GM12878 (cell line): Measurements from ENCODE around the gene NARF.

Experiments used
- CREM ChIP-seq: IDR thresholded peaks from 2 replicates; pipeline ENCODE4 v1.6.1; 2014; ENCODE audit warnings: antibody characterized with exemption, low read depth
- CTCF ChIP-seq, 3 experiments: IDR thresholded peaks in 2 of 3; conservative IDR thresholded peaks in 1 of 3; 2 replicates each; pipeline ENCODE4 v1.5.1; 2011; ENCODE audit warnings: low read depth in 3 of 3, low read length in 3 of 3, mild to moderate bottlenecking in 3 of 3, control low read depth in 2 of 3, moderate library complexity in 2 of 3, inconsistent platforms in 1 of 3, mixed read lengths in 1 of 3; ENCODE audit not compliant: control insufficient read depth in 2 of 3, insufficient read depth in 1 of 3; ENCODE audit errors: extremely low read depth in 1 of 3
- EP300 ChIP-seq, 2 experiments: fragments of 150-350 bp in 1 of 2; IDR thresholded peaks; 2 replicates each; pipeline ENCODE4 v1.6.1; 2011 to 2012; ENCODE audit warnings: low read depth in 2 of 2, low read length in 2 of 2, borderline replicate concordance in 1 of 2, improper control_type of control experiment in 1 of 2, inconsistent platforms in 1 of 2; ENCODE audit not compliant: control insufficient read depth in 1 of 2
- EZH2 ChIP-seq: IDR thresholded peaks from 2 replicates; pipeline ENCODE4 v1.6.1; 2012; ENCODE audit warnings: low read depth, mild to moderate bottlenecking, control low read depth, inconsistent platforms, low read length, borderline replicate concordance; ENCODE audit not compliant: control insufficient read depth
- FOXK2 ChIP-seq: fragments of 450-650 bp; IDR thresholded peaks from 2 replicates; pipeline ENCODE4 v1.6.1; 2017; ENCODE audit warnings: mild to moderate bottlenecking, moderate library complexity
- JUNB ChIP-seq: IDR thresholded peaks from 2 replicates; pipeline ENCODE4 v1.6.1; 2016; ENCODE audit warnings: antibody characterized with exemption, mild to moderate bottlenecking
- NR2C1 ChIP-seq: fragments of 450-650 bp; IDR thresholded peaks from 2 replicates; pipeline ENCODE4 v1.6.1; 2017; ENCODE audit warnings: antibody characterized with exemption, mild to moderate bottlenecking, moderate library complexity
- POLR2AphosphoS5 ChIP-seq: IDR thresholded peaks from 2 replicates; pipeline ENCODE4 v1.6.1; 2011; ENCODE audit warnings: mild to moderate bottlenecking, low read length, inconsistent platforms
- RAD21 ChIP-seq: IDR thresholded peaks from 2 replicates; pipeline ENCODE4 v1.6.1; 2011; ENCODE audit warnings: mild to moderate bottlenecking, low read depth, low read length, moderate library complexity; ENCODE audit not compliant: insufficient read depth
- REST ChIP-seq: IDR thresholded peaks from 2 replicates; pipeline ENCODE4 v1.6.1; 2012; ENCODE audit warnings: mild to moderate bottlenecking, low read depth, low read length
- SPI1 ChIP-seq: IDR thresholded peaks from 2 replicates; pipeline ENCODE4 v1.6.1; 2011; ENCODE audit warnings: low read depth, mild to moderate bottlenecking, low read length, moderate library complexity, borderline replicate concordance; ENCODE audit not compliant: insufficient read depth
- TF ChIP-seq, protein P1 (sequence below): IDR thresholded peaks from 2 replicates; pipeline ENCODE4 v1.6.1; 2012; ENCODE audit warnings: low read depth, low read length, improper control_type of control experiment

- TF ChIP-seq POLR2AphosphoS5 (no peak), EZH2 (no peak), CTCF (IDR thresholded peaks at IDR 0.05 in 2 of 3, conservative IDR thresholded peaks at IDR 0.05 in 1 of 3; ENCODE audit: control insufficient read depth in 2 of 3, extremely low read depth in 1 of 3, insufficient read depth in 1 of 3, low read depth in 3 of 3, low read length in 3 of 3) (no peak), SPI1 (no peak), JUNB (no peak), NR2C1 (no peak), FOXK2 (no peak), EP300 (IDR thresholded peaks at IDR 0.05; ENCODE audit: borderline replicate concordance in 1 of 2, control insufficient read depth in 1 of 2, low read depth in 2 of 2, low read length in 2 of 2) (no peak), RAD21 (no peak), CREM (no peak), REST (no peak)
- TF ChIP-seq, protein P1, sequence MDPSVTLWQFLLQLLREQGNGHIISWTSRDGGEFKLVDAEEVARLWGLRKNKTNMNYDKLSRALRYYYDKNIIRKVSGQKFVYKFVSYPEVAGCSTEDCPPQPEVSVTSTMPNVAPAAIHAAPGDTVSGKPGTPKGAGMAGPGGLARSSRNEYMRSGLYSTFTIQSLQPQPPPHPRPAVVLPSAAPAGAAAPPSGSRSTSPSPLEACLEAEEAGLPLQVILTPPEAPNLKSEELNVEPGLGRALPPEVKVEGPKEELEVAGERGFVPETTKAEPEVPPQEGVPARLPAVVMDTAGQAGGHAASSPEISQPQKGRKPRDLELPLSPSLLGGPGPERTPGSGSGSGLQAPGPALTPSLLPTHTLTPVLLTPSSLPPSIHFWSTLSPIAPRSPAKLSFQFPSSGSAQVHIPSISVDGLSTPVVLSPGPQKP: no peak
Measured at GRCh38 chr17:82483204-82483660, 24.7 kb downstream of the NARF start.
